ENCODE data around the gene LHX5. TPM values are rescaled to one million over a fixed set of nuclear protein-coding genes. Genes with fewer than 3 reads are reported as not detected.

The LHX5 gene
- total RNA-seq, 2 donors from 2014 or later: not detected

- H3K27me3 Mint-ChIP-seq: peaks cover 37 to 53% of the 10 kb centered on the region in 2 donors
Observed at GRCh38 chr12:113486722-113487121, 15.1 kb upstream of the LHX5 start.

GRCh38 chr12:113485330-113485729 lies 13.7 kb upstream of the LHX5 start:
- Mint-ChIP-seq H3K36me3 (no peaks in the 10 kb centered on the region), H3K27ac (no peak overlapping the region), H3K4me3 (no peak overlapping the region), H3K9me3 (no peaks in the 10 kb centered on the region), H3K4me1 (ENCODE audit: low read depth in 2 of 2) (peaks cover 0 to under 1% of the 10 kb centered on the region in 2 donors), H3K27me3 (peaks cover 38 to 66% of the 10 kb centered on the region in 2 donors)
- no peak for DNase-seq (ENCODE audit: low spot score)
- no peak for ATAC-seq

More at GRCh38 chr12:113486722-113487121, 15.1 kb upstream of the LHX5 start:
- DNase-seq (ENCODE audit: low spot score): no peak
- Mint-ChIP-seq H3K4me1 (ENCODE audit: low read depth in 2 of 2) (no peaks in the 10 kb centered on the region), H3K4me3 (no peak overlapping the region), H3K36me3 (no peaks in the 10 kb centered on the region), H3K27ac (no peak overlapping the region), H3K9me3 (no peaks in the 10 kb centered on the region)
- no peak for ATAC-seq

GRCh38 chr12:113482334-113482733 lies 10.7 kb upstream of the LHX5 start:
- Mint-ChIP-seq H3K4me1 (ENCODE audit: low read depth in 2 of 2) (peaks cover 0 to 4% of the 10 kb centered on the region in 2 donors), H3K27ac (no peak overlapping the region), H3K9me3 (no peaks in the 10 kb centered on the region), H3K4me3 (no peak overlapping the region), H3K27me3 (peaks cover 46 to 72% of the 10 kb centered on the region in 2 donors), H3K36me3 (peaks cover 6% of the 10 kb centered on the region)
- DNase-seq (ENCODE audit: low spot score): no peak
- ATAC-seq: no peak

GRCh38 chr12:113480336-113480971 lies 8.8 kb upstream of the LHX5 start:
- Mint-ChIP-seq H3K36me3 (peaks cover 6% of the 10 kb centered on the region), H3K27ac (peak overlapping the region in 1 of 2 donors; percentile 28), H3K4me3 (no peak overlapping the region), H3K27me3 (peaks cover 45 to 64% of the 10 kb centered on the region in 2 donors), H3K4me1 (ENCODE audit: low read depth in 2 of 2) (peaks cover 0 to 4% of the 10 kb centered on the region in 2 donors), H3K9me3 (no peaks in the 10 kb centered on the region)
- DNase-seq (ENCODE audit: low spot score): no peak
- ATAC-seq: no peak

DNA sequence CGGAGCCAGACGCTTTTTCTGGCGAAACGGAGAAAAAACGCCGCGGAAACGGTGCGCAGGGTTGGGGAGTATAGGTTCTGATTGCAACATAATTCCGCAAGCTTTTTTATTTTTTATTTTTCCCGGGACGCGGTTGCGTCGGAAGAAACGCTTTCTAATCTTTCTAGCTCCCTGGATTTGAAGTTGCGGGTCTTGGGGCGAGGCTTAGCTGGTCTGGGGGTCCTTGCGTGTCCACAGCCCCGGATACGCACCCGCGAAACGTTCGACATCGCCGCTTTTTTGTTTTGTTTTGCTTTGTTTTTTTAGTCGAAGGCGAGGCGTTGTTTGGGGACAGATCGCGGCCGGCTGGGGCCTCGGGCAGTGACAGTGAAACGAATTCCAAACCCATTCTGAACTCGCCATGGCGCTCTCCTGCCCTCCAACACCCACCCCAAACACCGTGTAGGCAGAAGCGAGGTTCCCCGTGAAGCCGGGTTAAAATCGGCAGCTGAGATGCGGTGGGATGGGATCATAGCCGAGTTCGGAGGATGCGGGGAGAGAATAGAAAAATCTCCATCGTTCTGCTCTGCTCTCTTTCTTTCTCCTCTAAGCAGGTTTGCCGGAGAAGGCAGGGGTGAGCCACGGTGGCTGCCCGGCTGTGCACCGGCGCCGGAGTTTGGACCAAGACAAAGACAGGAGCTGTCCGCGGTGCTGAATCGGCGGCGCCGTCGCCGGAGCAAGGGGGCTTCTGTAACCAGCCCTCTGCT lies 8.1 kb upstream of the LHX5 start:
- H3K9me3 Mint-ChIP-seq: no peaks in the 10 kb centered on the region
- DNase-seq (ENCODE audit: low spot score) (no peak), ATAC-seq (peak in 1 of 2 donors; percentile 19)
- H3K4me1 Mint-ChIP-seq (ENCODE audit: low read depth in 2 of 2): peaks cover 0 to 4% of the 10 kb centered on the region in 2 donors
- H3K27ac Mint-ChIP-seq: peak overlapping the region in 1 of 2 donors; percentile 28
- H3K27me3 Mint-ChIP-seq: peaks cover 51 to 71% of the 10 kb centered on the region in 2 donors
- H3K36me3 Mint-ChIP-seq: peaks cover 6% of the 10 kb centered on the region
- no peak overlapping the region for H3K4me3 Mint-ChIP-seq

DNA sequence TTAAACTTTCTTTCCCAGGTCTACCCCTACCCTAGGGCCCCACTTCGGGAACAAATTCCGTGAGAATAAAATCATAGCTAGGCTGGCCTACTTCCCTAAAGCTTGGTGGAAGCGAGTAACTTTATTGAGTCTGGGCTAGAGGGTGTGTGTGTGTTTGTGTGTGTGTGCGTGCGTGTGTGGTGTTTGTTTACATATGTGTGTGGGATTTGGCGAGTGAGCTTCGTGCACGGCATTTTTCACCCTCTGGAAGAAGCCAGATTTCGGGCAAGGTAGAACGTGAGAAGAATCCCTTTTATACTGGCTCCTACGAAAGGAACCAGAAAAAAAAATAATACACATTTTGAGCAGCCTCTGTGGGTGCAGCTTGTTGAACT lies 7.5 kb upstream of the LHX5 start:
- ATAC-seq: no peak
- peaks cover 0 to 8% of the 10 kb centered on the region in 2 donors for H3K4me1 Mint-ChIP-seq (ENCODE audit: low read depth in 2 of 2)
- no peak for DNase-seq (ENCODE audit: low spot score)
- H3K9me3 Mint-ChIP-seq: no peaks in the 10 kb centered on the region
- no peak overlapping the region for H3K27ac Mint-ChIP-seq
- no peak overlapping the region for H3K4me3 Mint-ChIP-seq
- peaks cover 6% of the 10 kb centered on the region for H3K36me3 Mint-ChIP-seq
- peaks cover 56 to 75% of the 10 kb centered on the region in 2 donors for H3K27me3 Mint-ChIP-seq

- DNase-seq (ENCODE audit: low spot score) (no peak), ATAC-seq (no peak)
- peaks cover 6% of the 10 kb centered on the region for H3K36me3 Mint-ChIP-seq
- H3K4me3 Mint-ChIP-seq: no peak overlapping the region
- H3K4me1 Mint-ChIP-seq (ENCODE audit: low read depth in 2 of 2): peaks cover 0 to 10% of the 10 kb centered on the region in 2 donors
- peaks cover 59 to 75% of the 10 kb centered on the region in 2 donors for H3K27me3 Mint-ChIP-seq
- no peaks in the 10 kb centered on the region for H3K9me3 Mint-ChIP-seq
- H3K27ac Mint-ChIP-seq: no peak overlapping the region
Observed at GRCh38 chr12:113478351-113479011, 6.8 kb upstream of the LHX5 start.

DNA sequence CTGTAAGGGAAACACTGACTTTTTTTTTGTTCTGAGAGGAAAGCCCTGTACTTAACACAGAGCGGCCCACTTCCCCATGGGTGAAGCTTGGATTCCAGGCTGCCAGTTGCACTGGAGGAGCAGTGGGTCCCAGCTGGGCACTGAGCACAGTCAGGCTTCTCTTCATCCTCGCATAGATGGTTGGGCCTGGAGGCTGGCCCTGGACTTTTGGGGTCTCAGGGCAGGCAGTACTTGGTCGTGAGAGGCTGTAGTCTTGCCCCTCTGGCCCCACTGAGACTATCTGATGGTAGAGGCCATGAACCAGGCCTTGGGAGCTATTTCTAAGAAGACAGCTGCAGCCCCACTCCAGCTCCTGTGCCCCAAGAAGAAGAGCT lies 6.2 kb upstream of the LHX5 start:
- no peak overlapping the region for H3K4me3 Mint-ChIP-seq
- ATAC-seq: no peak

DNA sequence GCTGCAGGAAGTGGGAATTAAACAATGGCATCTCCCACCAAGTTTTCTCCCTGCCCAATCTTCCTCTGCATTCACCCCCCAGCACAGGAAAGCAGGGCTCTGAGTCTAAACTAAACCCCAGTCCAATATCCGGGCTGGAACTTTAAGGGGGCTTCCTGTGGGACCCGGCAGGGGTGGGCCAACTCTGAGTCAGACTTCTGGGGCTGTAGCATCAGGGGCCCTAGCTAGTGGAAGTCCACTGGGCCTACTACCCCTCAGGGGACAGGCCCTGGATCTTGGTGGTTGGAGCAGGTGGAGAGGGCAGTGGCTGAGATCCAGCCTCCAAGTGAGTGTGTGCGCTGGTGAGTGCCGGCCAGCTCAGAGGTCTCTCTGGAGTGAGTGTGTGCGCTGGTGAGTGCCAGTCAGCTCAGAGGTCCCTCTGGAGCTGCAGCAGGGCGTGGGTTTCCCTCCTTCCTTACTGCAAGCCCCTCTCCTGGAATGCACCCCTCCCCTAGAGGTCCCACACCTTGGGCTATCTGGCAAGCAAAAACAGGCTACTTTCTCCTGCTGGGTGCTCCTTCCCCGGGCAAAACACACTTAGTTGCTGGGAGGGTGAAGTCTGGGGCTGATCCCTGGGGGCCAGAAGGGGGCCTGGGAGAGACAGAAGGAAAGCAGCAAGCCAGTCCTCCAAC lies 5.6 kb upstream of the LHX5 start:
- DNase-seq (ENCODE audit: low spot score) (no peak), ATAC-seq (peak in 1 of 2 donors; percentile 35)
- Mint-ChIP-seq H3K36me3 (peaks cover 6% of the 10 kb centered on the region), H3K27me3 (peaks cover 60 to 69% of the 10 kb centered on the region in 2 donors), H3K9me3 (no peaks in the 10 kb centered on the region), H3K27ac (no peak overlapping the region), H3K4me1 (ENCODE audit: low read depth in 2 of 2) (peaks cover 0 to 10% of the 10 kb centered on the region in 2 donors), H3K4me3 (no peak overlapping the region)

More for the DNA sequence above, 6.2 kb upstream of the LHX5 start:
- Mint-ChIP-seq H3K27ac (no peak overlapping the region), H3K27me3 (peaks cover 60 to 74% of the 10 kb centered on the region in 2 donors), H3K36me3 (peaks cover 6% of the 10 kb centered on the region), H3K4me1 (ENCODE audit: low read depth in 2 of 2) (peaks cover 0 to 10% of the 10 kb centered on the region in 2 donors), H3K9me3 (no peaks in the 10 kb centered on the region)
- DNase-seq (ENCODE audit: low spot score): no peak

GRCh38 chr12:113476176-113476986 lies 4.7 kb upstream of the LHX5 start:
- DNase-seq (ENCODE audit: low spot score) (no peak), ATAC-seq (no peak)
- H3K27ac Mint-ChIP-seq: no peak overlapping the region
- peaks cover 60 to 61% of the 10 kb centered on the region in 2 donors for H3K27me3 Mint-ChIP-seq
- H3K9me3 Mint-ChIP-seq: no peaks in the 10 kb centered on the region
- H3K4me1 Mint-ChIP-seq (ENCODE audit: low read depth in 2 of 2): peaks cover 0 to 10% of the 10 kb centered on the region in 2 donors
- no peak overlapping the region for H3K4me3 Mint-ChIP-seq
- H3K36me3 Mint-ChIP-seq: peaks cover 6% of the 10 kb centered on the region

DNA sequence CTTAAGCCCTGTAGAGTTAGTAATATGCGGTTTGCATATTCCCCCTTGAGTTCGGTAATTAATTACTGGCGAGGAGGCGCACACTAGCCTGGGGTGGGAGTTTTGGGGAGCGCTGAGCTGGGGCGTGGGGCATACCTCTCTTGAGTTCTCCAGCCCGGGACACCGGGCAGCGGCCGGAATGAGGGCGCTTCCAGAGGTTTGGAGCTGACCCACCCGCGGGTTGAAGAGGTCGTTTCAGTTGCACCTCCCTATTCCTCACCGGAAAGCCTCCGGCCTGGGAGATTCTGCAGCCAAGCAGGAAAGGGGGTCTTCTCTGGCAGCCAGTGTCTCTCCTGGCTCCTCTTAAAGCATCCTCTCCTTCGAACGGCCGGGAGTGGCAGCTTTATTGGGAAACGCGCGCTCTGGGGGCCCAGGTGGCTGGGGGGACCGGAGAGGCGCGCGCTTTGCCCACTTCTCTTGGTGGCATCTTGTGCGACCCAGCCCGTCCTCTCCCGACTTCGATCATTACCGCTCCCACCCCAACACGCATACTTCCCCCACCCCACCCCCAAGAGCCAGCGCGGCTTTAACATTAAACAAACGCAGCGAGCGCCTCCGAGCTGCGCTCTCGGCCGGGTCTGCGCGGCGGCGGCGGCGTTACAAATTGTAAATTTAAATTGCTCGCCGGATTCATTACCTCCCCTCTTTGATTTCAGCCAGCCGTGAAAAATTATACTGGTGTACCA lies 3.9 kb upstream of the LHX5 start:
- H3K4me3 Mint-ChIP-seq: no peak overlapping the region
- H3K36me3 Mint-ChIP-seq: peaks cover 6% of the 10 kb centered on the region
- no peaks in the 10 kb centered on the region for H3K9me3 Mint-ChIP-seq
- no peak overlapping the region for H3K27ac Mint-ChIP-seq
- ATAC-seq: no peak
- H3K4me1 Mint-ChIP-seq (ENCODE audit: low read depth in 2 of 2): peaks cover 0 to 10% of the 10 kb centered on the region in 2 donors
- peaks cover 53 to 61% of the 10 kb centered on the region in 2 donors for H3K27me3 Mint-ChIP-seq
- no peak for DNase-seq (ENCODE audit: low spot score)

GRCh38 chr12:113474635-113475436 lies 3.2 kb upstream of the LHX5 start:
- Mint-ChIP-seq H3K36me3 (peaks cover 6% of the 10 kb centered on the region), H3K27me3 (peaks cover 45 to 57% of the 10 kb centered on the region in 2 donors), H3K4me3 (peak overlapping the region; percentile 11), H3K27ac (no peak overlapping the region), H3K9me3 (no peaks in the 10 kb centered on the region), H3K4me1 (ENCODE audit: low read depth in 2 of 2) (peaks cover 0 to 6% of the 10 kb centered on the region in 2 donors)
- DNase-seq (ENCODE audit: low spot score) (no peak), ATAC-seq (no peak)
